H7 (cell line): ENCODE measurements around the gene TSSK2. TPM values are rescaled to one million over a fixed set of nuclear protein-coding genes. Genes with fewer than 3 reads are reported as not detected.
A peak's percentile ranks its signal among the peaks of the same experiment; 100 is the strongest.

ENCODE experiments used
- DNase-seq: peaks from one replicate; pipeline ENCODE4 v3.0.0; 2012
- H3K27me3 ChIP-seq: 2 replicates; pipeline ENCODE4 v1.6.0; 2011; ENCODE audit warnings: mild to moderate bottlenecking, low read length; ENCODE audit not compliant: control insufficient read depth, insufficient read depth
- H3K36me3 ChIP-seq: replicated peaks from 2 replicates; pipeline ENCODE4 v1.5.1; 2011; ENCODE audit warnings: low read length; ENCODE audit not compliant: control insufficient read depth, insufficient read depth
- H3K4me3 ChIP-seq: 2 replicates; pipeline ENCODE4 v1.5.1; 2011; ENCODE audit warnings: low read depth, mild to moderate bottlenecking, control low read depth, low read length, moderate library complexity; ENCODE audit not compliant: insufficient read depth
- total RNA-seq: library from RNA; depleted of rRNA; stranded (reverse); fragments of >200 nt; shearing (Covaris generic); gene quantifications from 2 replicates; pipeline ENCODE4 v1.2.3, GENCODE V29; 2014

Gene TSSK2
- total RNA-seq, 1 experiment from 2014 or later: not detected

DNA sequence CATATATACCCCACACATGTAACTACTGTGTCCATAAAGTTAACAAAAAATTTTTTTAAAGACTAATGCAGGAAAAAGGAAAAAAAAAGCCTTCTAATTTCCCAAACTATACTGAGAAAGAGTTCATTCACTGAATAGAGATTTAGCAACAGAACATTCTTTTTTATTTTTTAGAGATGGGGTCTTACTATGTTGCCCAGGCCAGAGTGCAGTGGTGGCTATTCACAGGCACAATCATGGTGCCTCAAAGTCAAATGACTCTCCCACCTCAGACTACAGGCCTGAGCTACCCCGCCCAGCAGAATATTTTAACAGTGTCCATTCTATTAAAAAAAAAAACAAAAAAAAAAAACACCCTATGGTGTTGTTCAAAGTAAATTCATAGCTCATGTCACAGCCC lies 34.6 kb upstream of the TSSK2 start:
- no peak for DNase-seq
- H3K27me3 ChIP-seq: no peaks in the 10 kb centered on the region
- no peaks in the 10 kb centered on the region; the same call in 1 of the 2 replicates for H3K36me3 ChIP-seq
- no peak overlapping the region for H3K4me3 ChIP-seq

DNA sequence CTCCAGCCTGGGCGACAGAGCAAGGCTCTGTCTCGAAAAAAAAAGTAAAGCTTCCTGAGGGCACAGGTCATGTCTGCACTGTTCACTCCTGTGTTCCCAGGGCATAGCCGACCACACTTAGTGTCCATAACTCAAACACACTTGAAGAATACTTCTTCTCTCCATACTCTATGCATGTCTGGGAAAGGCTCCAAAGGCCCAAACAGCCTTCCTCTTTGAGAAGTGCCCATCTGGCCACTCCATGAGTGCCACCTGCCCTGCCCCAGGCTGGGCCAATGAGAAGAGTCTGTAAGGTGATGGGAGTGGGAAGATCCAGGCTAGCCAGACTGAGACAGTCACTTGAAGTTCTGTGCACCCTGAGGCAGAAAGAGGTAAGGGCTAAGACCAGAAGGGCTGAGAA lies 33.6 kb upstream of the TSSK2 start:
- Histone ChIP-seq H3K27me3 (no peaks in the 10 kb centered on the region), H3K4me3 (no peak overlapping the region), H3K36me3 (no peaks in the 10 kb centered on the region; the same call in 1 of the 2 replicates)
- no peak for DNase-seq

- Histone ChIP-seq H3K36me3 (no peaks in the 10 kb centered on the region; the same call in 1 of the 2 replicates), H3K4me3 (no peak overlapping the region), H3K27me3 (no peaks in the 10 kb centered on the region)
- DNase-seq: no peak
Observed at GRCh38 chr22:19098157-19098556, 33.0 kb upstream of the TSSK2 start.

DNA sequence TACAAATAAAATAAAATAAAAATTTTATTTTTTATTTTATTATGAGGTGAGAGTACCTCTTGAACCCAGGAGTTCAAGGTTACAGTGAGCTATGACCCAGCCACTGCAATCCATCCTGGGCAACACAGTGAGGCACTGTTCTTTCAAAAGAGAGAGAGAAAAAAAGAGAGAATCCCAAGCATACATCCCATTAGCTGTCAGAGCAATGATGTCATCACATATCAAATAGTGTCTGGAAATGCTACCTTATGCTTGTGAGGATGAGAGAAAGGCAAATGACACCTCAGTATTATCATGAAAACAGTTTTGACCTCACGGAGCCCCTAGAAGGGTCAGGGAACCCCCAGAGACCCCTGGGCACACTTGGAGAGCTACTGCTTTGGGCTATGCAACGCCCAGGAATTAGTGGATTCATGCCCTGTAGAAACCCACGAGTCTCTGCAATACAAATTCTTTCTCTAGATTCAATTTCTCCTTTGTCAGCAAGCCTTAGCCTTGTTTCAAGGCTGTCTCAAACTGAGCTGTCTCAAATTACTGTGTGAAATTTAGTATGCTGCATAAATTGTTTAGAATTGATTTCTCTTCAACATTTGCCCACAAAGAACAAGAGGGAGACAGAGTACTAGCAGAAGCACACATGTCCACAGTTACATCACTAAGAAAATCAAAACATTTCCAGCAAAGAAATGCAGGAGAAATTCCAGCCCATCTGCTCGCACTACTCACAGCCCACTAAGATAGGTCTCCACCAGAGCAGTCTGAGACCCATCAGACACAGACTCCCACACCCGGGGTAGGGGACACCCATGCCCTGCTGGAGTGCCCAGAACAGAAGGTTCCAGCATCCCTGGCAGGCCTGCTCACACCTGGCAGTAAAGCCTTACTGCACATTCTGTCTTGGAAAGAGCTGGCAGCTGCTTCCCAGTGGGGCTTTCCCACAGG lies 27.0 kb upstream of the TSSK2 start:
- DNase-seq: no peak
- no peaks in the 10 kb centered on the region for H3K36me3 ChIP-seq
- H3K4me3 ChIP-seq: no peak overlapping the region
- H3K27me3 ChIP-seq: no peaks in the 10 kb centered on the region

- Histone ChIP-seq H3K27me3 (no peaks in the 10 kb centered on the region), H3K36me3 (no peaks in the 10 kb centered on the region), H3K4me3 (no peak overlapping the region)
- no peak for DNase-seq
Observed at GRCh38 chr22:19105456-19105855, 25.7 kb upstream of the TSSK2 start.

GRCh38 chr22:19105867-19106802 lies 25.0 kb upstream of the TSSK2 start:
- no peaks in the 10 kb centered on the region for H3K27me3 ChIP-seq
- peak; percentile 72 for DNase-seq

GRCh38 chr22:19106886-19107729 lies 24.0 kb upstream of the TSSK2 start:
- no peak overlapping the region for H3K4me3 ChIP-seq
- DNase-seq: peak; percentile 7
- H3K27me3 ChIP-seq: no peaks in the 10 kb centered on the region
- H3K36me3 ChIP-seq: no peaks in the 10 kb centered on the region

More at GRCh38 chr22:19105867-19106802, 25.0 kb upstream of the TSSK2 start:
- Histone ChIP-seq H3K4me3 (no peak overlapping the region), H3K36me3 (no peaks in the 10 kb centered on the region)

- Histone ChIP-seq H3K27me3 (no peaks in the 10 kb centered on the region), H3K36me3 (no peaks in the 10 kb centered on the region), H3K4me3 (no peak overlapping the region)
- no peak for DNase-seq
Observed at GRCh38 chr22:19107730-19108074, 23.4 kb upstream of the TSSK2 start.

- no peaks in the 10 kb centered on the region for H3K36me3 ChIP-seq
- H3K27me3 ChIP-seq: no peaks in the 10 kb centered on the region
- no peak overlapping the region for H3K4me3 ChIP-seq
- DNase-seq: no peak
Observed at GRCh38 chr22:19108807-19109197, 22.3 kb upstream of the TSSK2 start.

DNA sequence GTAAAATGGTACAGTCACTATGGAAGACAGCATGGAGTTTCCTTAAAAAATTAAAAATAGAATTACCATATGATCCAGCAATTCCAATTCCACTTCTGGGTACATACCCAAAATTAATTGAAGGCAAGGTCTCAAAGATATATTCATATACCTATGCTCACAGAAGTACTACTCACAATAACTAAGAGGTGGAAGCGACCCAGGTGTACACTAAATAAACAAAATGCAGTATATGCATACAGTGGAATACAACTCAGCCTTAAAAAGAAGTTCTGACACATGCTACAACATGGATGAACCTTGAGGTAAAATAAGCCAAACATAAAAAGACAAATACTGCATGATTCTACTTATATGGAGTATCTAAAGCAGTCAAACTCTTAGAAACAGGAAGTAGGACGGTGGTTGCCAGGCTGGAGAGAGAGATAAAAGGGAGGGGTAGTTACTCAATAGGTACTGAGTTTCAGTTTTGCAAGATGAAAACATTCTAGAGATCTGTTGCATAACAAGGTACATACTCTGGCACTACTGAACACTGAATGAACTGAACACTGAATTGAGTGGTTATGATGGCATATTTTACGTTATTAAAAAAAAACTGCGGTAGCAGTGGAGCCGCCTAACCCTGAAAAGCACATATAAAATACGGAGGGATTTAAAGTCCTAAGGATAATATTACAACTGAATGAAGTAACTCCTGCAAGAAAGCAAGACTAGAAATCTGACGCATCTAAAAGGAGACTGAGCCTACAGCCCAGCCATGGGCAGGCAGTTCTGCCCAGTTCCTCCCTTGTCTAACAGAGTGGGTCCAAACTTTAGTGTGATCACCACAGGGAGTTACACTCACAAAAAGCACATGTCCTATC lies 21.7 kb upstream of the TSSK2 start:
- no peaks in the 10 kb centered on the region for H3K27me3 ChIP-seq
- no peak overlapping the region for H3K4me3 ChIP-seq
- peak; percentile 22 for DNase-seq
- no peaks in the 10 kb centered on the region for H3K36me3 ChIP-seq

GRCh38 chr22:19110064-19110458 lies 21.0 kb upstream of the TSSK2 start:
- no peak overlapping the region for H3K4me3 ChIP-seq
- no peaks in the 10 kb centered on the region for H3K36me3 ChIP-seq
- no peaks in the 10 kb centered on the region for H3K27me3 ChIP-seq
- peak; percentile 65 for DNase-seq

DNA sequence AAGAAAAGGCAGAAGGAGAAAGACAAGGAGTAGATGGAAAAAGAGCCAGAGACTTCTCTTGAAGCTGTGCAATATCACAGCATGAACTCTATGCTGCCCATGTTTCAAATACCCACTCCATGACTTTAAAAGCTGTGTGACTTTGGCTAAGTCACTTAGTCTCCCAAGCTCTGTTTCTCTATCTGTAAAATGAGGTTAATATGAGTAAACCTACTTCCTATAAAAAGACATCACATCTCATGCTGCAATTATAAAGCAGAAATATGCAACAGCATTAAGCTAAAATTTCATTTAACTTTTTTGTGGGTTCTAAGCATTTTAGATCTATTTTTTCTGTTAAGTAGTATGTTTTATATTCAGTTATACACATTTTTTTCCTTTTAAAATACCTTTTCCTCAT lies 20.5 kb upstream of the TSSK2 start:
- H3K27me3 ChIP-seq: no peaks in the 10 kb centered on the region
- no peak overlapping the region for H3K4me3 ChIP-seq
- DNase-seq: no peak
- H3K36me3 ChIP-seq: no peaks in the 10 kb centered on the region

DNA sequence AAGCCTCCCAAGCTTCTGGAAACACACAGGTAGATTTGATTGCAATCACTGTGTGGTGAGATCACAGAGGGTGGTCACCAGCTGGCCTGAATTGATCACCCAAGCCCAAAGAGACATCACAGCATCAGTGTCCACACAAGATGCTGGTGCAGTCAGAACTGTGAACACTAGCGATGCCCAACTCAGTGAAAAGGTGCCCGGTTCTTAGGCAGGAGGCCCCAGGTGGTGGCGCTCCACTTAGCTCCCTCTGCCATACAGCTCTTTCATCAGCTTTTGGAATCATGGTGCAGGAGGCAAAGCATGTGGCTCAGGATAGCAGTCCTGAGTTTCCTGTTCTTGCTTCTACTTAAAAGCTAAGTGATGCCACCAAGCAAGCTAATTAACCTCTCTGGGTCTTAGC lies 20.0 kb upstream of the TSSK2 start:
- H3K36me3 ChIP-seq: no peaks in the 10 kb centered on the region
- H3K27me3 ChIP-seq: no peaks in the 10 kb centered on the region
- peak; percentile 63 for DNase-seq
- no peak overlapping the region for H3K4me3 ChIP-seq
